Pons (tissue), 1 donor: ENCODE data around the gene RABEP1.
"Not testable (repeated sequence)": the region's sequence is repeated elsewhere in the genome, so short reads cannot be mapped to it uniquely, and the experiment has no call there.

ENCODE experiments used
- DNase-seq: peaks from one replicate; pipeline ENCODE4 v3.0.0-alpha.2; 2016; ENCODE audit warnings: low spot score

The RABEP1 gene, protein sequence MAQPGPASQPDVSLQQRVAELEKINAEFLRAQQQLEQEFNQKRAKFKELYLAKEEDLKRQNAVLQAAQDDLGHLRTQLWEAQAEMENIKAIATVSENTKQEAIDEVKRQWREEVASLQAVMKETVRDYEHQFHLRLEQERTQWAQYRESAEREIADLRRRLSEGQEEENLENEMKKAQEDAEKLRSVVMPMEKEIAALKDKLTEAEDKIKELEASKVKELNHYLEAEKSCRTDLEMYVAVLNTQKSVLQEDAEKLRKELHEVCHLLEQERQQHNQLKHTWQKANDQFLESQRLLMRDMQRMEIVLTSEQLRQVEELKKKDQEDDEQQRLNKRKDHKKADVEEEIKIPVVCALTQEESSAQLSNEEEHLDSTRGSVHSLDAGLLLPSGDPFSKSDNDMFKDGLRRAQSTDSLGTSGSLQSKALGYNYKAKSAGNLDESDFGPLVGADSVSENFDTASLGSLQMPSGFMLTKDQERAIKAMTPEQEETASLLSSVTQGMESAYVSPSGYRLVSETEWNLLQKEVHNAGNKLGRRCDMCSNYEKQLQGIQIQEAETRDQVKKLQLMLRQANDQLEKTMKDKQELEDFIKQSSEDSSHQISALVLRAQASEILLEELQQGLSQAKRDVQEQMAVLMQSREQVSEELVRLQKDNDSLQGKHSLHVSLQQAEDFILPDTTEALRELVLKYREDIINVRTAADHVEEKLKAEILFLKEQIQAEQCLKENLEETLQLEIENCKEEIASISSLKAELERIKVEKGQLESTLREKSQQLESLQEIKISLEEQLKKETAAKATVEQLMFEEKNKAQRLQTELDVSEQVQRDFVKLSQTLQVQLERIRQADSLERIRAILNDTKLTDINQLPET

DNA sequence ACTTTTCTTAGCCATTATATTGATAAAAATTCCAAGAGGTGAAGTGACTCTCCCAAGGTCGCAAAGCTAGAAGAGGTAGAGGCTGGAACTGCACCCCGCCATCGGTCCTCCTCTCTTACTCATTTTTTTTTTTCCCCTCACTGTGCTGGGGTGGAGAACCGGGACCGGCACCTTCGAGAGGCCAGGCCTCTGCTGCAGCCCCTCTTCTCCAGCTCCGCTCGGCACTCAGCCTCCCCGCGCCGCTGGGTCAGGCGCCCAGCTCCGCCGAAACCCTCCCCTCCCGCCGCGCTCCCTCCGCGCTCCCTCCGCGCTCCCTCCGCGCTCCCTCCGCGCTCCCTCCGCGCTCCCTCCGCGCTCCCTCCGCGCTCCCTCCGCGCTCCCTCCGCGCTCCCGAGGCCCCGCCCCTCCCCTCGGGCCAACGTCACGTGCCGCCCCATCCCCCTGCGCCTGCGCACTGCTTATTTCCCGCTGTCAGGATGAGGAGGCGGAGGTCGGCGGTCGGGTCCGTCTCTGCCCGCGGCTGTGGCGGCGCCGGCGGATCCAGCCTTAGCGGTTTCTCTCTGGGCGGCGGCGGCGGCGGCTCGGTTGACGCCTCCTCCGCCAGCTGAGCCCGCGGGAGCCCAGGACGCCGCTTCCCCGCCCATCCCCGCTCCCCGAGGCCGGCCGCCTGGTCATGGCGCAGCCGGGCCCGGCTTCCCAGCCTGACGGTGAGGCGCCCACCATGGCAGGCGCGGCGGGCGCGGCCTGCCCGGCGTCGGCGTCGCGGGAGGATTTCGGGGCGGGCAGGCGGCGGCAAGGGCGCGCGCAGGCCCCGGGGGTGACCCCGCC lies at the start of gene RABEP1:
TSS of gene RABEP1 (plus strand) at position 471 of the 828 bp plus-strand sequence. CDS start at position 674, 203 bp downstream.
- peak; percentile 76 for DNase-seq

DNA sequence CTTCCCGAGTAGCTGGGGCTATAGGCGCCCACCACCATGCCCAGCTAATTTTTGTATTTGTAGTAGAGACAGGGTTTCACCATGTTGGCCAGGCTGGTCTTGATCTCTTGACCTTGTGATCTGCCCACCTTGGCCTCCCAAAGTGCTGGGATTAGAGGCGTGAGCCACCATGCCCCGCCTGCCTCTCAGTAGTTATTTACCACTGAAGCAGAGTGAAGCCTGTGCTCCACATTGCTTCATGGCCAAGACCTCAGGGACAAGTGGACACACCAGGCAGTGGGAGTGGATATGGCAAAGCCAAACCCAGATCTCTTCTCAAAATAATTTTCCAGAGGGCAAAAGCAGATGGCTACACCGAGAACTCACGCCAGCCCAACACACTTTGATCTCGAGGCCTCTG lies 48.6 kb upstream of the RABEP1 start:
- not testable (repeated sequence) for DNase-seq

GRCh38 chr17:5234645-5235576 lies 47.2 kb upstream of the RABEP1 start, which contains the start of gene SCIMP:
TSS of gene SCIMP (minus strand) at chr17:5234860. CDS start at chr17:5234755, 105 bp downstream.
- peak; percentile 72 for DNase-seq

GRCh38 chr17:5236938-5237540 lies 45.0 kb upstream of the RABEP1 start:
- no peak for DNase-seq

GRCh38 chr17:5237541-5238016 lies 44.5 kb upstream of the RABEP1 start:
- peak; percentile 54 for DNase-seq

GRCh38 chr17:5238333-5238732 lies 43.8 kb upstream of the RABEP1 start:
- no peak for DNase-seq

DNA sequence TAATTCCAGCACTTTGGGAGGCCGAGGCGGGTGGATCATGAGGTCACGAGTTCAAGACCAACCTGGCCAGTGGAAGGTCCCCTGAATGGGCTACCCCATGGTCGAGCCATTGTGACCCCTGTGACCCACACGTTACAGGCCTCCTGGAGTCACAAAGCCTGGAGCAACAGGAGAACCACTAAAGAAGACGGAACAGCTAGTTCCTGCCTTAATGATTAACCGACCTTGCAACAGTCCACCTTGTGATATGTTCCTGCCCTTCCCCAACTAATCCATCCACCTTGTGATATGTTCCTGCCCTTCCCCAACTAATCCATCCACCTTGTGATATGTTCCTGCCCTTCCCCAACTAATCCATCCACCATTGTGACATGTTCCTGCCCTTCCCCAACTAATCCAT lies 42.3 kb upstream of the RABEP1 start:
- not testable (repeated sequence) for DNase-seq

DNA sequence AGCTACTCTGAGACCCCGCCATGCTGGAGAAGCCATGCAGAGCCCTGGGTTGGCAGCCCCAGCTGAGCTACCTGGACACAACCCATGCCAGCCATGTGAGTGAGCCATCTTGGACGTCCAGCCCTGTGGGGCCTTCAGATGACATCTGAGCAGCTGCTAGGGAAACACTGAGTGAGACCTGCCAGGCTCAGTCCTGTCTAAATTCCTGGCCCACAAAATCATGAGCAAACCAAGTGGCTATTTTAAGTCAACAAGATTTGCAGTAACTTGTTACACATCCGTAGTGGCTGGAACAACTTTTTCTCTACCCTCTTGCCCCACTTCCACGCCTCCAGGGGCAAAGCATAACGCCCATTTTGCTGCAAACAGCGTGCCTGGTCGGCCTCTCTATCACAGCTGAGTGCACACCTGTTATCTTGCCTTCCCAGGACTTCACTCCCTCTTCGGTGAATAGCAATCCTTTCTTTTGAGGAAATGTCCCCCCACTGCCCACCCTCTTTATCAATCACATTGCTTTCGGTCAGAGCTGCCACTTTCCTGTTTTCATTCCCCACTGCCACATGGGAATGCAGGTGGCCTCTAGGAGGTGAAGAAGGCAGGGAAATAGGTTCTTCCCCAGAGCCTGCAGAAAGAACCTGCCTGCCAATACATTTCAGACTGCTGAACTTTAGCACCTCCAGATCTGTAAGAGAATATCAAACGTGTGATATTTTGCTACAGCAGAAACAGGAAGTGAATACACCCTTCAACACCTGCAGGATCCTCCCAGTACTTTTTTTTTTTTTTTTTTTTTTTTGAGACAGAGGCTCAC lies 40.0 kb upstream of the RABEP1 start:
- no peak for DNase-seq

DNA sequence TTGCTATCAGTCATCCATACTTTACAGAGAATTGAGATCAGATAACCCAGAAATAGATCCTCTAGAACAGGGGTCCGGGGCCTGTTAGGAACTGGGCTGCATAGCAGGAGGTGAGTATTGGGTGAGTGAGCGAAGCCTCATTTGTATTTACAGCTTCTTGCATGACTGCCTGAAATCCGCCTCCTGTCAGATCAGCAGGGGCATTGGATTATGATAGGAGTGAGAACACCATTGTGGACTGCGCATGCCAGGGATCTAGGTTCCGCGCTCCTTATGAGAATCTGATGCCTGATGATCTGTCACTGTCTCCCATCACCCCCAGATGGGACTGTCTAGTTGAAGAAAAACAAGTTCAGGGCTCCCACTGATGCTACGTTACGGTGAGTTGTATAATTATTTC lies 34.5 kb upstream of the RABEP1 start:
- no peak for DNase-seq

DNA sequence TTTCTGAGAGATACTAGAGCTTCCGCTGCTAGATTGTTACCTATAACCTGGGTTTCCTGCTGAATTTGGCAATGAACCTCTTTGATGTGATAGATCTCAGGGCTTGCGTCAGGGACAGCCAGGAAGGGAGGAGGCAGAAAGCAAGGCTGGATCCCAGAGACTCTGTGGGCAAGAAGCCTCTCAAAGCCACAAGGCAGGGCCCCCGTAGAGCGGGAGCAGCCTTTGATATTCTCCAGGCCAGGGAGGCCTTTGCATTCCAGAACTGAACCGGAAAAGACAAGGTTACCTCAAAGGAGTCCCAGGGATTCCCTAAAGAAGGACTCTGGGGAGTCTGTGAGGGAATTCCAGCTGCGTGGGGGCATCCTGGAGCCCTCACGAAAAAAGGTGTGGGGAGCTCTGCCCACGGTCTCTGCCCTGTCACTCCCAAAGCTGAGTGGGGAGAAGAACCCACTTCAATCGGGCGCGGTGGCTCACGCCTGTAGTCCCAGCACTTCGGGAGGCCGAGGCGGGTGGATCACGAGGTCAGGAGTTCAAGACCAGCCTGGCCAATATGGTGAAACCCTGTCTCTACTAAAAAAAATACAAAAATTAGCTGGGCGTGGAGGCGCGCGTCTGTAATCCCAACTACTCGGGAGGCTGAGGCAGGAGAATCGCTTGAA lies 33.1 kb upstream of the RABEP1 start:
- DNase-seq, result no peak

DNA sequence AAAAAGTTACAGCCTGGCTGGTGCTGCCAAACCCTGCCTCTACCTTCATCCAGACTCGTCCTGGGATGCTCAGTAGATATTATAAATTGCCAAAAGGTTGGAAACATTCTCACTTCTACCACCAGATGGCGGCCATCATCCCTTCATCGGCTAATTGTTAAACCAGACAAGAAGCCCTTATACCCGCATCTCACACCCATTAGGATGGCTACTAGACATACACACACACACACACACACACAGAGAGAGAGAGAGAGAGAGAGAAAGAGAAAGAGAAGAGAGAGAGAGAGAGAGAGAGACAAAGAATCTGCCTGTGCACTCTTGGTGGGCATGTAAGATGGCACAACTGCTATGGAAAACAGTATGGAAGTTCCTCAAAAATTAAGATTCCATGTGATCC lies 32.5 kb upstream of the RABEP1 start:
- DNase-seq, result peak; percentile 93

- no peak for DNase-seq
Measured at GRCh38 chr17:5254414-5254813, 27.7 kb upstream of the RABEP1 start.

DNA sequence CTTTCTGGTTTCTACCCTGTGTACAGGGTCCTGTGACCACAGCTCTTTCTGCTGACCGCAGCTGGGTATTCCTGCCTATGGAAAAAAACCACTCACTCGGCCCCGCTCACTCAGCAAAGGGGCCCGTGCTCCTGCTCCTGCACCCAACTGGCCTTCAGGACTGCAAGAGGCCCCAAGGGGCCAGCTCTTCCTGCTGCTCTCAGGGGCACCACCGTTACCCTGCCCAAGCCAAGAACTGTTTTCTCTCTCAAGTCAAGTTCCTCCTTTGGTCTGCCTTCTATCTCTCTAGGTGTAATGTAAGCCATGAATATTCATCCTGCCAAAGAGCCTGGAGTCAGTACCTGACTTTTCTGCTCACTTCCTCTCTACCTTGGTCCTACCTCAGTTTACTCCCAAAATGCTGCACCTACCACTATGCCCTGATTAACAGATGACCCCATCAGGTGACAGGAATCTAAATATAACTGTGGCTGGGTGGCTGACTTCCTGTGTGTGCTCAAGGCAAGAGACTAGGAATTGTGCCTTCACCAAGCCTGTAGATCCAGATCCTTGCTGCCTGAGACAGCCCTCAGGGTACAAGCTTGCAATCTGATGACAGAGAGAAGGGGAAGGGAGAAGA lies 27.1 kb upstream of the RABEP1 start:
- peak; percentile 36 for DNase-seq

DNA sequence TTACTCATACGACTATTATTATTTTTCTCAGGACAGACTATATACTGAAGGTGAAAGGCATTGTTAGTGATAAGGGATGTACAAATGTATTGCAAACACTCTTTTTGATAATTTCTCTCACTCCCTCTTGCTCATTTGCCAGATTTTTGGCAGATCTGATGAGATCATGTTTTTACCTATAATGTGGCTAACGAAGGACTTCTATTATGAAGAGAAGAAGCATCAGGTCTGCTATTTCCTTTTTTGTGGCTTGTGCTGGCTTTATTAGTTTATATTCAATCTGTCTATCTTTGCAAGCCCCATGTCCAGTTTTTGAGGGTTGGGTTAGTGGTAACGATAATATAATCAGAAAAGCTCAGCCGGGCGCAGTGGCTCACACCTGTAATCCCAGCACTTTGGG lies 25.0 kb upstream of the RABEP1 start:
- DNase-seq, result no peak

DNA sequence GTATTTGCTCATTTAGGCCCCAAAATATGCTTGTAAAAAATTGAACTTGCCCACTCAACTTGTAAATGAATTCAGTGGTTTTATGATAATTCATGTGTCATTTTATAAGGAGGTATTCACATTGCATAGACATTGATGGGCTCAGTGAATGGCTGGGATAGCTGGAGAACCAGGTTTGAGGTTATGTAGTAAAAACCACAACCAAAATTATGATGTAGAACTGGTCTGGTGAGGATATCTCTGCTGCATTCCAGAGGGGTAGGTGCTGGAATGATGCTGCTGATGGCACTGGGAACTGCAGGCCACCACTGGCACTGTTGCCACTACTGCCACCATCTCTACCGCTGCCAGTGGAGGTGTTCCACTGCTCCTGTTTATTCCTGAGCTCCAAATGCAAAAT lies 21.5 kb upstream of the RABEP1 start:
- DNase-seq, result no peak

DNA sequence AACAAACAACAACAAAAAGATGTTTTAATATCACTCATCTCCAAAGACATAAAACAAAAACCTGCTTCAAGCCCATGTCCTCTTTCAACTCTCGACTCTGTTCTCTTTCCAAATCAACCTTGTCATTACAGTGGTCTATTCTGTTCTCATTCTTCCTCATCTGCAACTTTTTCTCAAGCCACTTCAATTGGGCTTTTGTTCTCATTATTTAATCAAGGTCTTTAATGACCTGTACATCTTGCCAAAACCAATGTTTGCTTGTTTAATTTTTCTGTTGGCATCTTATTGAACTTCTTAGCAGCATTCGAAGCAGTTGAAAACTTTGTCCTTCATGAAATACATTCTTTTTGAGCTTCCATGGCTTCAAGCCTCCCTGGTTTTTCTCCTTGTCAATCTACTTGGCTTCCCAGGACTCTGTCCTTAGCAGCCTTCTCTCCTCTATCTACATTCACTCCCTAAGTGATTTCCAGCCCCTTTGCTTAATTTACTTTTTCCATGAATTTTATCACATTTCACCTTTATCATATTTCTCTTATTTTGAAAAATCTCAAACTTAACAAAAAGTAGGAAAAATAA lies 19.6 kb upstream of the RABEP1 start:
- DNase-seq, result no peak

GRCh38 chr17:5263441-5263840 lies 18.6 kb upstream of the RABEP1 start:
- no peak for DNase-seq

- DNase-seq, result no peak
Measured at GRCh38 chr17:5264893-5265292, 17.2 kb upstream of the RABEP1 start.
